ENCODE data around the gene NLGN4Y.

NLGN4Y gene

GRCh38 chrY:14679181-14679580, 154.9 kb downstream of the NLGN4Y start:
- no peak for FAIRE-seq

- no peak for FAIRE-seq
These were observed 170.2 kb downstream of the NLGN4Y start for GRCh38 chrY:14694543-14694942.

- no peak for FAIRE-seq
These were observed 183.8 kb downstream of the NLGN4Y start for GRCh38 chrY:14708158-14708557.

- no peak for FAIRE-seq
These were observed 217.3 kb downstream of the NLGN4Y start for GRCh38 chrY:14741596-14741995.

- FAIRE-seq, result no peak
These were observed 224.0 kb downstream of the NLGN4Y start for GRCh38 chrY:14748329-14748728.

- no peak for FAIRE-seq
These were observed 231.2 kb downstream of the NLGN4Y start for GRCh38 chrY:14755571-14755970.

- FAIRE-seq, result no peak
These were observed 238.6 kb downstream of the NLGN4Y start for GRCh38 chrY:14762903-14763302.

GRCh38 chrY:14763600-14763999, 239.3 kb downstream of the NLGN4Y start:
- FAIRE-seq, result no peak

- FAIRE-seq, result no peak
These were observed 253.9 kb downstream of the NLGN4Y start for GRCh38 chrY:14778208-14778607.

GRCh38 chrY:14793104-14793503, 268.8 kb downstream of the NLGN4Y start:
- no peak for FAIRE-seq

- no peak for FAIRE-seq
These were observed 269.3 kb downstream of the NLGN4Y start for GRCh38 chrY:14793674-14794073.

GRCh38 chrY:14798010-14798409, 273.7 kb downstream of the NLGN4Y start:
- FAIRE-seq, result no peak

GRCh38 chrY:14801096-14801495, 276.8 kb downstream of the NLGN4Y start:
- FAIRE-seq, result no peak

GRCh38 chrY:14802125-14802524, 277.8 kb downstream of the NLGN4Y start:
- FAIRE-seq, result no peak

- no peak for FAIRE-seq
These were observed 279.7 kb downstream of the NLGN4Y start for GRCh38 chrY:14804041-14804440.

- FAIRE-seq, result no peak
These were observed 294.1 kb downstream of the NLGN4Y start for GRCh38 chrY:14818452-14818851.

- no peak for FAIRE-seq
These were observed 297.9 kb downstream of the NLGN4Y start for GRCh38 chrY:14822201-14822600.

- no peak for FAIRE-seq
These were observed 298.6 kb downstream of the NLGN4Y start for GRCh38 chrY:14822906-14823305.

GRCh38 chrY:14824583-14824982, 300.3 kb downstream of the NLGN4Y start:
- no peak for FAIRE-seq

GRCh38 chrY:14825728-14826127, 301.4 kb downstream of the NLGN4Y start:
- no peak for FAIRE-seq

- no peak for FAIRE-seq
These were observed 304.2 kb downstream of the NLGN4Y start for GRCh38 chrY:14828531-14828930.

GRCh38 chrY:14829366-14829885, 305.1 kb downstream of the NLGN4Y start:
- FAIRE-seq, result no peak

GRCh38 chrY:14834103-14835060, 310.1 kb downstream of the NLGN4Y start:
- FAIRE-seq, result no peak

GRCh38 chrY:14837466-14837865, 313.1 kb downstream of the NLGN4Y start:
- no peak for FAIRE-seq
